MM.1S (cell line): ENCODE results near the gene TRAF3IP1.

Experiments used
- CTCF ChIP-seq: fragments of 300-600 bp; sonication (generic); IDR thresholded peaks from 2 replicates; pipeline ENCODE4 v1.5.1; 2016; ENCODE audit warnings: antibody characterized with exemption, low read length, mixed read lengths
- EZH2phosphoT487 ChIP-seq: fragments of 300-600 bp; sonication (generic); IDR thresholded peaks from 2 replicates; pipeline ENCODE4 v1.6.1; 2018; ENCODE audit warnings: antibody characterized with exemption, low read length

- TF ChIP-seq CTCF = no peak
- TF ChIP-seq EZH2phosphoT487 = no peak
Observed at GRCh38 chr2:238282861-238283738, 37.2 kb upstream of the TRAF3IP1 start.
